Suprapubic skin (tissue), 4 donors: ENCODE measurements around the gene DGKH.

Experiments used
- EP300 ChIP-seq: sonication (generic); formaldehyde crosslinking; IDR thresholded peaks from one replicate; pipeline ENCODE4 v1.6.1; 2017; ENCODE audit warnings: antibody characterized with exemption
- POLR2A ChIP-seq, 2 donors: fragments of 450-650 bp; IDR thresholded peaks; one replicate each; pipeline ENCODE4 v1.6.1; 2017; ENCODE audit warnings: antibody characterized with exemption in 2 of 2, mild to moderate bottlenecking in 2 of 2, moderate library complexity in 2 of 2
- POLR2AphosphoS5 ChIP-seq, 3 donors: sonication (generic); formaldehyde crosslinking; IDR thresholded peaks; one replicate each; pipeline ENCODE4 v1.6.1; 2017; ENCODE audit warnings: antibody characterized with exemption in 3 of 3
- TF ChIP-seq, protein P1 (sequence below), 2 donors: fragments of 200-600 bp in 1 of 2; fragments of 450-650 bp in 1 of 2; sonication (generic) in 1 of 2; IDR thresholded peaks; one replicate each; pipeline ENCODE4 v1.5.1; 2016 to 2019; ENCODE audit warnings: antibody characterized with exemption in 2 of 2, mild to moderate bottlenecking in 1 of 2, moderate library complexity in 1 of 2

DNA sequence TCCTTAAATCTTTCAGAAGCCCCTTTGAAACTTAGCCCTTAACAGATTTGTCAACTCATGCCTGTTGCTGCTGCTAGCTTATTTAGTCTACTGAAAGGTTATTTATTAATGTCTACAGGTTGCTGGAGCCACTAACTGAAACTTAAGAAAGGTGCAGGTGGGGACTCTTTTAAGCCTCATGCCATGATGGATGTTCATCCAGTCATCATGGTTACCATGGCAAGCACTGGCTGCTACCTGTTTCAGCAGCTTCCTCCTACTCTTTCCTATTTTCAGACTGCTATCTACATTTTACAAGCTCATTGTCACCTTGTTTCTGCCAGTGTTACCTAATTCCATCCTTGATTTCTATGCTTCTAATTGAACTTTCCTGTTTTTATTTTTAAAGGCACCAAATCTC is 27.1 kb downstream of the DGKH start:
- TF ChIP-seq POLR2A (IDR thresholded peaks at IDR 0.05): no peak
- TF ChIP-seq, protein P1, sequence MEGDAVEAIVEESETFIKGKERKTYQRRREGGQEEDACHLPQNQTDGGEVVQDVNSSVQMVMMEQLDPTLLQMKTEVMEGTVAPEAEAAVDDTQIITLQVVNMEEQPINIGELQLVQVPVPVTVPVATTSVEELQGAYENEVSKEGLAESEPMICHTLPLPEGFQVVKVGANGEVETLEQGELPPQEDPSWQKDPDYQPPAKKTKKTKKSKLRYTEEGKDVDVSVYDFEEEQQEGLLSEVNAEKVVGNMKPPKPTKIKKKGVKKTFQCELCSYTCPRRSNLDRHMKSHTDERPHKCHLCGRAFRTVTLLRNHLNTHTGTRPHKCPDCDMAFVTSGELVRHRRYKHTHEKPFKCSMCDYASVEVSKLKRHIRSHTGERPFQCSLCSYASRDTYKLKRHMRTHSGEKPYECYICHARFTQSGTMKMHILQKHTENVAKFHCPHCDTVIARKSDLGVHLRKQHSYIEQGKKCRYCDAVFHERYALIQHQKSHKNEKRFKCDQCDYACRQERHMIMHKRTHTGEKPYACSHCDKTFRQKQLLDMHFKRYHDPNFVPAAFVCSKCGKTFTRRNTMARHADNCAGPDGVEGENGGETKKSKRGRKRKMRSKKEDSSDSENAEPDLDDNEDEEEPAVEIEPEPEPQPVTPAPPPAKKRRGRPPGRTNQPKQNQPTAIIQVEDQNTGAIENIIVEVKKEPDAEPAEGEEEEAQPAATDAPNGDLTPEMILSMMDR (IDR thresholded peaks at IDR 0.05): no peak
- TF ChIP-seq EP300: no peak
- TF ChIP-seq POLR2AphosphoS5 (IDR thresholded peaks at IDR 0.05): no peak
